ENCODE measurements around the gene TTLL10.

Gene TTLL10

GRCh38 chr1:1198423-1199140 lies 24.9 kb downstream of the TTLL10 start:
- no peak overlapping the region for H3K9ac ChIP-seq (ENCODE audit: low read length)
- H3K4me2 ChIP-seq (ENCODE audit: low read depth, low read length, poor library complexity, severe bottlenecking) = no peak overlapping the region
- H3K36me3 ChIP-seq (ENCODE audit: low read length) = no peaks in the 10 kb centered on the region

DNA sequence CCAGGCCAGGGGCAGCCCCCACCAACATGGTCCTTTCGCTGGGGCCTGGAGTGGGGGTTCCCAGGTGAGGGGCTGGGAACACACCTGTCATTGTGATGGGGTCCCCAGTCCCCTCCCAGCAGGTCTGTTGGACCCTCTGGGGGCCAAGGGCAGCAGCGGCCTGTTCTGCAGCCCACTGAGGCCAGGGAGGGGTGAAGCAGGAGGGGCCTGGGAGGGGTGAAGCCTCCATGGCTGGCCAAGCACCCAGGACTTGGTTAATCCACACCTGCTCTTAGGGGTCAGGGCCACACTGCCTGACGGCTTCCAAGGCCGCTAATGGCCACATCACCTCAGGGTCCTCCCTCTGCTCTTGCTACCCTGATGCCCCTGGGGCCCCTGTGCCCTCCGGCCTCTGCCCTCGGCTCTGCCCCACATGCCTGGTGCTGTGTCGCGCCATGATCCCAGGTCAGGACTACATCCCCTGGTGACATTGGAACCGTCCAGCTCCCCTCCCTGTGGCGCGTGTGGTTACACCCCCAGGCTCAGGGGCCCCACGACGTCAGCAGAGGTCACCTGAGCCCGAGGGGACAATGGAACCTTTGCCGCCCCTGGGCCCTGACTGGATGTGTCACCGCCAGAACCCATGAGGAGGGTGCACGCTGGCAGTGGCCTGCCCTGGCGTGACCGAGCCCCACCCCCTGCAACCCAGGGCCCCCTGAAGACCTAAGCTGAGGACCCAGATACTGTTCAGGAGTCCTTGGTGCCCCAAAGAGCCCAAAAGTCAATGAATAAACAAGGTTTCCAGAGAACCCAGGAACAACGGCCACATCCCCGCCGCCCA lies 25.7 kb downstream of the TTLL10 start:
- Histone ChIP-seq H3K4me2 (ENCODE audit: low read depth, low read length, poor library complexity, severe bottlenecking) (no peak overlapping the region), H3K9ac (ENCODE audit: low read length) (no peak overlapping the region), H3K4me3 (ENCODE audit: insufficient read depth, low read length, poor library complexity, severe bottlenecking) (no peak overlapping the region), H4K20me1 (ENCODE audit: low read depth, low read length) (no peaks in the 10 kb centered on the region), H3F3A (ENCODE audit: insufficient read depth) (no peaks in the 10 kb centered on the region), H3K9me2 (replicated peaks; ENCODE audit: insufficient read depth, low read length) (no peaks in the 10 kb centered on the region), H3K27ac (ENCODE audit: low read depth, low read length) (no peak overlapping the region), H3K9me3 (ENCODE audit: insufficient read depth, low read length) (no peaks in the 10 kb centered on the region), H3K36me3 (ENCODE audit: low read length) (no peaks in the 10 kb centered on the region), H2AFZ (ENCODE audit: low read depth, low read length, severe bottlenecking) (no peak overlapping the region), H3K27me3 (ENCODE audit: low read length) (no peaks in the 10 kb centered on the region), H3K79me2 (ENCODE audit: insufficient read depth, low read length) (no peaks in the 10 kb centered on the region)
- TF ChIP-seq, protein P1, sequence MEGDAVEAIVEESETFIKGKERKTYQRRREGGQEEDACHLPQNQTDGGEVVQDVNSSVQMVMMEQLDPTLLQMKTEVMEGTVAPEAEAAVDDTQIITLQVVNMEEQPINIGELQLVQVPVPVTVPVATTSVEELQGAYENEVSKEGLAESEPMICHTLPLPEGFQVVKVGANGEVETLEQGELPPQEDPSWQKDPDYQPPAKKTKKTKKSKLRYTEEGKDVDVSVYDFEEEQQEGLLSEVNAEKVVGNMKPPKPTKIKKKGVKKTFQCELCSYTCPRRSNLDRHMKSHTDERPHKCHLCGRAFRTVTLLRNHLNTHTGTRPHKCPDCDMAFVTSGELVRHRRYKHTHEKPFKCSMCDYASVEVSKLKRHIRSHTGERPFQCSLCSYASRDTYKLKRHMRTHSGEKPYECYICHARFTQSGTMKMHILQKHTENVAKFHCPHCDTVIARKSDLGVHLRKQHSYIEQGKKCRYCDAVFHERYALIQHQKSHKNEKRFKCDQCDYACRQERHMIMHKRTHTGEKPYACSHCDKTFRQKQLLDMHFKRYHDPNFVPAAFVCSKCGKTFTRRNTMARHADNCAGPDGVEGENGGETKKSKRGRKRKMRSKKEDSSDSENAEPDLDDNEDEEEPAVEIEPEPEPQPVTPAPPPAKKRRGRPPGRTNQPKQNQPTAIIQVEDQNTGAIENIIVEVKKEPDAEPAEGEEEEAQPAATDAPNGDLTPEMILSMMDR (IDR thresholded peaks at IDR 0.05; ENCODE audit: insufficient read depth, low read length, poor library complexity, severe bottlenecking) = no peak
- no peak for TF ChIP-seq EZH2phosphoT487 (conservative IDR thresholded peaks at IDR 0.05; ENCODE audit: low read length)

More at GRCh38 chr1:1198423-1199140, 24.9 kb downstream of the TTLL10 start:
- H3F3A ChIP-seq (ENCODE audit: insufficient read depth) = no peaks in the 10 kb centered on the region
- H3K9me3 ChIP-seq (ENCODE audit: insufficient read depth, low read length) = no peaks in the 10 kb centered on the region
- H3K27me3 ChIP-seq (ENCODE audit: low read length) = no peaks in the 10 kb centered on the region
- no peak for TF ChIP-seq EZH2phosphoT487 (conservative IDR thresholded peaks at IDR 0.05; ENCODE audit: low read length)
- TF ChIP-seq, protein P1 (IDR thresholded peaks at IDR 0.05; ENCODE audit: insufficient read depth, low read length, poor library complexity, severe bottlenecking) = no peak
- no peaks in the 10 kb centered on the region for H4K20me1 ChIP-seq (ENCODE audit: low read depth, low read length)
- no peaks in the 10 kb centered on the region for H3K9me2 ChIP-seq (replicated peaks; ENCODE audit: insufficient read depth, low read length)
- H3K27ac ChIP-seq (ENCODE audit: low read depth, low read length) = no peak overlapping the region
- no peak overlapping the region for H2AFZ ChIP-seq (ENCODE audit: low read depth, low read length, severe bottlenecking)
- no peaks in the 10 kb centered on the region for H3K79me2 ChIP-seq (ENCODE audit: insufficient read depth, low read length)
- no peak overlapping the region for H3K4me3 ChIP-seq (ENCODE audit: insufficient read depth, low read length, poor library complexity, severe bottlenecking)

- no peak overlapping the region for H3K4me3 ChIP-seq (ENCODE audit: insufficient read depth, low read length, poor library complexity, severe bottlenecking)
- no peak overlapping the region for H3K9ac ChIP-seq (ENCODE audit: low read length)
Measured at GRCh38 chr1:1199961-1200875, 26.5 kb downstream of the TTLL10 start.

More at GRCh38 chr1:1199961-1200875, 26.5 kb downstream of the TTLL10 start:
- H2AFZ ChIP-seq (ENCODE audit: low read depth, low read length, severe bottlenecking) = no peak overlapping the region
- H3K4me2 ChIP-seq (ENCODE audit: low read depth, low read length, poor library complexity, severe bottlenecking) = no peak overlapping the region
- no peaks in the 10 kb centered on the region for H4K20me1 ChIP-seq (ENCODE audit: low read depth, low read length)
- no peaks in the 10 kb centered on the region for H3K79me2 ChIP-seq (ENCODE audit: insufficient read depth, low read length)
- no peaks in the 10 kb centered on the region for H3K36me3 ChIP-seq (ENCODE audit: low read length)
- H3K9me3 ChIP-seq (ENCODE audit: insufficient read depth, low read length) = no peaks in the 10 kb centered on the region
- no peaks in the 10 kb centered on the region for H3K27me3 ChIP-seq (ENCODE audit: low read length)
- TF ChIP-seq EZH2phosphoT487 (conservative IDR thresholded peaks at IDR 0.05; ENCODE audit: low read length) = no peak
- TF ChIP-seq, protein P1 (IDR thresholded peaks at IDR 0.05; ENCODE audit: insufficient read depth, low read length, poor library complexity, severe bottlenecking) = no peak
- H3F3A ChIP-seq (ENCODE audit: insufficient read depth) = no peaks in the 10 kb centered on the region
- no peak overlapping the region for H3K27ac ChIP-seq (ENCODE audit: low read depth, low read length)
- no peaks in the 10 kb centered on the region for H3K9me2 ChIP-seq (replicated peaks; ENCODE audit: insufficient read depth, low read length)
